GM23338 (cell line): ENCODE data around the gene FCSK. TPM values are rescaled to one million over a fixed set of nuclear protein-coding genes. Genes with fewer than 3 reads are reported as not detected.

Experiments
- ATAC-seq: fragments of 200-7000 bp; cut with Tn5 transposase; 3 replicates; pipeline ENCODE4 v1.9.1; 2020
- DNase-seq: peaks from one replicate; pipeline ENCODE4 v3.0.0-alpha.2; 2015; ENCODE audit warnings: low spot score
- H2AFZ ChIP-seq: fragments of 200-600 bp; sonication (generic); 2 replicates; pipeline ENCODE4 v1.8.0; 2016; ENCODE audit warnings: antibody characterized with exemption, mild to moderate bottlenecking, moderate library complexity
- H3F3A ChIP-seq: fragments of 200-600 bp; sonication (generic); replicated peaks from 2 replicates; pipeline ENCODE4 v1.8.0; 2017; ENCODE audit warnings: antibody characterized with exemption, mixed run types, low read depth
- H3K27ac ChIP-seq: fragments of 200-600 bp; sonication (generic); 2 replicates; pipeline ENCODE4 v1.6.1; 2016; ENCODE audit warnings: low read depth
- H3K27me3 ChIP-seq: fragments of 200-600 bp; sonication (generic); 2 replicates; pipeline ENCODE4 v1.8.0; 2016; ENCODE audit warnings: mild to moderate bottlenecking, mixed run types, moderate library complexity; ENCODE audit not compliant: insufficient read depth
- H3K36me3 ChIP-seq: fragments of 200-600 bp; sonication (generic); 2 replicates; pipeline ENCODE4 v1.8.0; 2016; ENCODE audit warnings: mild to moderate bottlenecking; ENCODE audit not compliant: insufficient read depth
- H3K4me1 ChIP-seq: fragments of 200-600 bp; sonication (generic); 2 replicates; pipeline ENCODE4 v1.8.0; 2016; ENCODE audit warnings: mild to moderate bottlenecking, moderate library complexity; ENCODE audit not compliant: insufficient read depth
- H3K4me2 ChIP-seq: fragments of 200-600 bp; sonication (generic); 2 replicates; pipeline ENCODE4 v1.7.1; 2017; ENCODE audit warnings: mixed run types
- H3K4me3 ChIP-seq: fragments of 200-600 bp; sonication (generic); 2 replicates; pipeline ENCODE4 v1.6.1; 2016; ENCODE audit warnings: mixed run types
- H3K79me2 ChIP-seq: fragments of 200-600 bp; sonication (generic); replicated peaks from 2 replicates; pipeline ENCODE4 v1.8.0; 2017; ENCODE audit warnings: mild to moderate bottlenecking; ENCODE audit not compliant: insufficient read depth
- H3K9me2 ChIP-seq: fragments of 200-600 bp; sonication (generic); 2 replicates; pipeline ENCODE4 v1.8.0; 2017; ENCODE audit not compliant: insufficient read depth
- H4K20me1 ChIP-seq: fragments of 200-600 bp; sonication (generic); replicated peaks from 2 replicates; pipeline ENCODE4 v1.8.0; 2017; ENCODE audit warnings: mild to moderate bottlenecking; ENCODE audit not compliant: insufficient read depth
- H3K27ac Mint-ChIP-seq: 2 replicates; pipeline ENCODE4 v1.8.0; 2020; ENCODE audit warnings: inconsistent platforms, mild to moderate bottlenecking, moderate library complexity, mixed read lengths
- H3K27me3 Mint-ChIP-seq: 3 replicates; pipeline ENCODE4 v1.8.0; 2022; ENCODE audit warnings: low read depth, mild to moderate bottlenecking, moderate library complexity, mixed read lengths, inconsistent platforms; ENCODE audit not compliant: insufficient read depth, poor library complexity
- H3K36me3 Mint-ChIP-seq: 3 replicates; pipeline ENCODE4 v1.8.0; 2021; ENCODE audit warnings: low read depth, mild to moderate bottlenecking, inconsistent platforms, moderate library complexity, mixed read lengths
- H3K4me1 Mint-ChIP-seq: 3 replicates; pipeline ENCODE4 v1.8.0; 2020; ENCODE audit warnings: mild to moderate bottlenecking, inconsistent platforms, mixed read lengths
- H3K4me3 Mint-ChIP-seq: 3 replicates; pipeline ENCODE4 v1.8.0; 2021; ENCODE audit warnings: moderate library complexity, mild to moderate bottlenecking, inconsistent platforms, mixed read lengths
- H3K9me3 Mint-ChIP-seq: 3 replicates; pipeline ENCODE4 v1.8.0; 2020; ENCODE audit warnings: moderate library complexity, mild to moderate bottlenecking, inconsistent platforms, mixed read lengths
- CTCF ChIP-seq, 2 experiments: fragments of 200-600 bp in 1 of 2; sonication (generic) in 1 of 2; conservative IDR thresholded peaks; 2 replicates each; pipeline versions ENCODE4 v1.5.1 to v1.6.1; 2016 to 2017; ENCODE audit warnings: antibody characterized with exemption in 2 of 2, low read depth in 2 of 2, mild to moderate bottlenecking in 2 of 2, moderate library complexity in 1 of 2
- ETS1 ChIP-seq: IDR thresholded peaks from 2 replicates; pipeline ENCODE4 v1.6.1; 2016; ENCODE audit warnings: antibody characterized with exemption
- EZH2 ChIP-seq: fragments of 200-600 bp; sonication (generic); IDR thresholded peaks from one replicate; pipeline ENCODE4 v1.8.0; 2017; ENCODE audit warnings: antibody characterized with exemption, mild to moderate bottlenecking, low read depth; ENCODE audit not compliant: unreplicated experiment
- POLR2AphosphoS5 ChIP-seq: IDR thresholded peaks from 2 replicates; pipeline ENCODE4 v1.6.1; 2016; ENCODE audit warnings: antibody characterized with exemption, low read depth
- polyA plus RNA-seq: library from polyadenylated mRNA; unstranded; fragments of >200 nt; fragmentation: Nextera tagmentation; extraction: Ambion mirVana; gene quantifications from 2 replicates; pipeline ENCODE4 v1.2.1, GENCODE V29; 2016
- total RNA-seq: library from RNA; depleted of rRNA; stranded (reverse); fragments of >200 nt; shearing (Covaris generic); gene quantifications from 2 replicates; pipeline ENCODE4 v1.2.3, GENCODE V29; 2014

FCSK gene
- total and polyA plus RNA-seq, 2 experiments from 2014 or later = 2.3 to 4.0 TPM

- H3K4me1 Mint-ChIP-seq = peaks cover 4% of the 10 kb centered on the region; the same call in 2 of the 3 replicates
- no peaks in the 10 kb centered on the region for H3K9me2 ChIP-seq
These were observed 15.9 kb downstream of the FCSK start for GRCh38 chr16:70470141-70470926.

GRCh38 chr16:70470927-70471341 lies 16.5 kb downstream of the FCSK start:
- Histone ChIP-seq H3K36me3 (no peaks in the 10 kb centered on the region), H2AFZ (no peak overlapping the region), H3K4me3 (no peak overlapping the region), H3F3A (no peaks in the 10 kb centered on the region), H3K27me3 (no peaks in the 10 kb centered on the region), H3K4me1 (no peaks in the 10 kb centered on the region), H3K79me2 (no peaks in the 10 kb centered on the region), H3K4me2 (no peak overlapping the region), H3K9me2 (no peaks in the 10 kb centered on the region), H4K20me1 (no peaks in the 10 kb centered on the region), H3K27ac (no peak overlapping the region)
- TF ChIP-seq ETS1 (no peak), CTCF (conservative IDR thresholded peaks at IDR 0.05; ENCODE audit: low read depth in 2 of 2) (peak; percentile 58 to 90)
- Mint-ChIP-seq H3K36me3 (no peaks in the 10 kb centered on the region; the same call in 2 of the 3 replicates), H3K27me3 (peaks cover 8% of the 10 kb centered on the region), H3K27ac (0 out of 2 replicates have a peak overlapping the region, but pooled peaks have one; percentile 50), H3K4me3 (no peak overlapping the region), H3K4me1 (peaks cover 4% of the 10 kb centered on the region; the same call in 2 of the 3 replicates), H3K9me3 (no peaks in the 10 kb centered on the region)
- ATAC-seq (peak; percentile 67), DNase-seq (peak; percentile 71)

More at GRCh38 chr16:70470141-70470926, 15.9 kb downstream of the FCSK start:
- Mint-ChIP-seq H3K9me3 (no peaks in the 10 kb centered on the region), H3K4me3 (no peak overlapping the region), H3K36me3 (no peaks in the 10 kb centered on the region; the same call in 2 of the 3 replicates), H3K27me3 (peaks cover 6% of the 10 kb centered on the region), H3K27ac (peak overlapping the region; percentile 50; the same call in 1 of the 2 replicates)
- no peak overlapping the region for H3K4me3 ChIP-seq
- H3K36me3 ChIP-seq = no peaks in the 10 kb centered on the region
- no peak for DNase-seq
- TF ChIP-seq POLR2AphosphoS5 (no peak), EZH2 (no peak)
- H4K20me1 ChIP-seq = no peaks in the 10 kb centered on the region
- H2AFZ ChIP-seq = no peak overlapping the region
- no peaks in the 10 kb centered on the region for H3K4me1 ChIP-seq
- no peak for ATAC-seq
- H3K4me2 ChIP-seq = no peak overlapping the region
- no peak overlapping the region for H3K27ac ChIP-seq
- H3F3A ChIP-seq = no peaks in the 10 kb centered on the region
- H3K27me3 ChIP-seq = no peaks in the 10 kb centered on the region
- no peaks in the 10 kb centered on the region for H3K79me2 ChIP-seq
